Activated naive CD8-positive, alpha-beta T cell treated with anti-CD3 and anti-CD28 coated beads for 36 hours (primary cell): ENCODE data around the gene SOX6. TPM values are rescaled to one million over a fixed set of nuclear protein-coding genes. Genes with fewer than 3 reads are reported as not detected.

ENCODE experiments used
- DNase-seq: peaks from one replicate; pipeline ENCODE4 v3.0.0; 2021
- H3K27ac Mint-ChIP-seq: one replicate; pipeline ENCODE4 v1.8.0; 2022; ENCODE audit warnings: mild to moderate bottlenecking, moderate library complexity, mixed read lengths
- H3K27me3 Mint-ChIP-seq: one replicate; pipeline ENCODE4 v1.8.0; 2022; ENCODE audit warnings: mild to moderate bottlenecking, mixed read lengths
- H3K36me3 Mint-ChIP-seq: one replicate; pipeline ENCODE4 v1.8.0; 2021; ENCODE audit warnings: mild to moderate bottlenecking, mixed read lengths
- H3K4me1 Mint-ChIP-seq: one replicate; pipeline ENCODE4 v1.8.0; 2021; ENCODE audit warnings: mixed read lengths
- H3K4me3 Mint-ChIP-seq: one replicate; pipeline ENCODE4 v1.8.0; 2022; ENCODE audit warnings: mild to moderate bottlenecking, moderate library complexity, mixed read lengths
- H3K9me3 Mint-ChIP-seq: one replicate; pipeline ENCODE4 v1.8.0; 2022; ENCODE audit warnings: mixed read lengths
- total RNA-seq, 2 experiments: library from RNA; stranded (reverse); gene quantifications; one replicate each; pipeline ENCODE4 v1.2.3, GENCODE V29; 2021

Gene SOX6
- total RNA-seq, 2 experiments from 2014 or later: 0.04 TPM; not detected in 1

DNA sequence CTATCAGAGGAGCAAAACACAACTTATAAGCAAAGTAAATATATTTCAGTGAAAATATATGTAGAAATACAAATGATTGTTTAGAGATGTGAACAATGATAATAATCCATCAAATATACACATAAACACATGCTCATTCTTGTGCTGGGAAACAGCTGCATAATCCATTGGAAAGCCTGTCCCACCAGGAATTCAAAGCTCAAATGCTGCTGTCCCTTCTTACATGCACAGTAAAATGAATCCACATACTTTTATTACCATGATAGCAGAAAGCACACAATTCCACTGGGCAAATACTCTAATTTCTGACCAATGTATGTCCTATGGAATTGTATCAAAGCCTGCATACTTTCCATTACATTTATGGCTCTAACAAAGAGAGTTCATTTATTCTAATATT is 44.5 kb downstream of the SOX6 start:
- DNase-seq: no peak
- Mint-ChIP-seq H3K4me1 (no peaks in the 10 kb centered on the region), H3K27me3 (no peaks in the 10 kb centered on the region), H3K36me3 (no peaks in the 10 kb centered on the region), H3K4me3 (no peak overlapping the region), H3K9me3 (no peaks in the 10 kb centered on the region), H3K27ac (no peak overlapping the region)

DNA sequence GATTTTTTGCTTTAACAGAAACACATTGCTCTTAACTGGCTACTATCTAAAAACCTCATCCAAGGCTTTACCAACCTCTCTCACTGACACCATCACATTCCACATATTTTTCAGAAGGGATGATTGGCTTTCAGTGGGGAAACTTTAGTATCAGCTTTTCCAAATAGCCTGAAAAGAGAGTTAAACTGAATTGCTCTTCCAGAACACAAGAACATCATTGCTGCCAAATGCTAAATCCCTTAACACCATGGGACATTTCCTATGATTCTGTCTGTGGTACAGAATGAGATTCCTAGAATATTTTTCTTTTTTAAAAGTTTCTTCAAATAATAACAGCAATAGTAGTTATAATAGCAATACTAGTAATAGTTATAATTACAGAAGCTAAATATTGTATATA is 45.4 kb downstream of the SOX6 start:
- DNase-seq: no peak
- Mint-ChIP-seq H3K36me3 (no peaks in the 10 kb centered on the region), H3K4me3 (no peak overlapping the region), H3K27ac (no peak overlapping the region), H3K4me1 (no peaks in the 10 kb centered on the region), H3K9me3 (no peaks in the 10 kb centered on the region), H3K27me3 (no peaks in the 10 kb centered on the region)

DNA sequence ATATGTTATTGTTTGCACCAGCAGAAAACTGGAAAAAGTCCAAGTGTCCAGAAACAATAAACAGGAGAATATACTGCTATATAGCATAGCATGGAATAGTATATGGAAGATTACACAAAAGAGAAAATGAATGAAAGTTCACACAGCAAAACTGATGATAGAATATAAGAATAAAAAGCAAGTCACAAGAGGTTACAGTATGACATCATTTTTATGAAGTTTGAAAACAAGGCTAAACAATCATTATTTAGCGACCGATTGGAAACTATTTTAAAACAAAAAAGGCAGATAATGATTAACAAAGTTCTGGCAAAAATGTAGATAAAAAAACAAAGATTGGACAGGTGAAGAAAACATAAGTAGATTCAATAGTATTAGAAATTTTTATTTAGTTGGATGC is 47.1 kb downstream of the SOX6 start:
- Mint-ChIP-seq H3K9me3 (no peaks in the 10 kb centered on the region), H3K27me3 (no peaks in the 10 kb centered on the region), H3K4me3 (no peak overlapping the region), H3K4me1 (no peaks in the 10 kb centered on the region), H3K36me3 (no peaks in the 10 kb centered on the region), H3K27ac (no peak overlapping the region)
- no peak for DNase-seq

DNA sequence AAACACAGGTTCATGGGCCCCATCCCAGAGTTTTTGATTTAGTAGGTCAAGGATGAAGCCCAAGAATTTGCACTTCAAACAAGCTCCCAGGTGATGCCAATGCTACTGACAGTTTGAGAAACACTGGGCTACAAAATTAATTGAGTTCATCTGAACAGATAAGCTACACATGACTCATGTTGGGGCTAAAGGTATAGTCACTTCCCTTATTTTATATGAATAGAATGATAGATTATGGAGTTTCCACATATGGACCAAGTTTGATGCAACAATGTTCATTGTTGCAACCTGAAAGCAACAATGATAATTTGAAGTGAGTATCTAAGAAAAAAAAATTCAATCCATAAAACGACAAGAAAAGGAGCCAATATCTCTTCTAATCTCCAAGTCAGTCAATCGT is 54.9 kb downstream of the SOX6 start:
- H3K4me1 Mint-ChIP-seq: no peaks in the 10 kb centered on the region
- no peaks in the 10 kb centered on the region for H3K36me3 Mint-ChIP-seq
- H3K9me3 Mint-ChIP-seq: peaks cover 4% of the 10 kb centered on the region
- no peak overlapping the region for H3K27ac Mint-ChIP-seq
- H3K27me3 Mint-ChIP-seq: no peaks in the 10 kb centered on the region
- DNase-seq: no peak
- H3K4me3 Mint-ChIP-seq: no peak overlapping the region

DNA sequence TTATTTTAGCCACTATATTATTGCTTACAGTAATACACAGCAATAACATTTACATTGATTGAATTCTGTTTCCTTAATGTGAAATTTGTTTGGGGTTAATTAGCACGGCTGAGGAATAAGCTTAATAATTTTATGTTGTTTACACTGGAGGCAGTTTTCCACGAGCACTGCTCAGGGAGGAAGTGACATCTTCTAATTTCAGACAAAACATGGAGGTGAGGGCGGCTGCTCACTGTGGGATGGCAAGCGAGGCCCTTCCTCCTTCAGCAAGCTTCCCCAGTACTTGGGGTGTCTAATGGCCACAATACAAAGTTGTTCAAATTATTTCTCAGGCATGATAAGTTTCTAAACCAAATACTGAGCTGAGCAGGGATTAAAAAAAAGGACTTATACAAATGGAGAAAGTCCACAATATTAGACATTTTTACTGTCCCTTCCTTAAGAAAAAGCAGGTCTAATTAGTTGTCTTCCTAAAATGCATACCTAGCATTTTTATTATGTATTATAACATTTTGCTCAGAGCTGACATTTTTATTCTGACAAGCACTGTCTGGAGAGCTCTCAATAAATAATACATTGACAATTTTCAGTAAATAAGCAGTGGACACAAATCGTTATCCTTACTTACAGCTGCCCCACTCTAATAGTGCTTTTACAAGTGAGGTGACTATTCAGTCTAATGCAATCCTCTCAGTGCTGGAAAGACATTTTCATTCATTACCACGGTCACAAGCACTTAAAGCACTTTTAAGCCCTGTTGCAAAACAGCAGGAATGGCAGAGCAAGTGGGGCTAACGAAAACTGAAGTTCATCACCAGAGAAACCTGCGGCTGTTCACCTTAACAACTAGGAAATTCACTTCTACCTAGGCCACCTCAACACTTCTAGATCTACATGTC is 56.2 kb downstream of the SOX6 start:
- Mint-ChIP-seq H3K4me1 (no peaks in the 10 kb centered on the region), H3K4me3 (no peak overlapping the region), H3K27me3 (no peaks in the 10 kb centered on the region), H3K9me3 (peaks cover 4% of the 10 kb centered on the region), H3K36me3 (no peaks in the 10 kb centered on the region), H3K27ac (no peak overlapping the region)
- DNase-seq: no peak

DNA sequence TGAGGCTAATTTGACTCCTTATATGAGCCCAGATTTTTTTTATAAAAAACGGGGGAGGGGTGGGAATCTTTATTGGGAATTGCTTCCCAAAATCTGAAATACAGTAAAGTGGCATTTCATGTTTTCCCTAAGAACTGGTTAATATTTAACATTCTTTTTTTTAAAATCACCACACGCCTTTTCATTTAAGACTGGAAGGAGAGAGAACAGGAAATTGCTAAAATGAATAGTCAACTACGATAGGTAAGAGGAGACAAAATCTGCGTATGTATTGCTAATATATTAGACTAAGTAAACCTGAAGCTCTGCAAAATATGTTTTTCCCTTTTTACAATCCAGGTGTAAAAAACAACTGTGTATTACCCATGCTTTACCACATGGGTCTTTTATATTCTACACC is 57.0 kb downstream of the SOX6 start:
- H3K36me3 Mint-ChIP-seq: no peaks in the 10 kb centered on the region
- H3K4me3 Mint-ChIP-seq: no peak overlapping the region
- H3K9me3 Mint-ChIP-seq: peaks cover 4% of the 10 kb centered on the region
- H3K4me1 Mint-ChIP-seq: no peaks in the 10 kb centered on the region
- no peaks in the 10 kb centered on the region for H3K27me3 Mint-ChIP-seq
- no peak for DNase-seq
- no peak overlapping the region for H3K27ac Mint-ChIP-seq

DNA sequence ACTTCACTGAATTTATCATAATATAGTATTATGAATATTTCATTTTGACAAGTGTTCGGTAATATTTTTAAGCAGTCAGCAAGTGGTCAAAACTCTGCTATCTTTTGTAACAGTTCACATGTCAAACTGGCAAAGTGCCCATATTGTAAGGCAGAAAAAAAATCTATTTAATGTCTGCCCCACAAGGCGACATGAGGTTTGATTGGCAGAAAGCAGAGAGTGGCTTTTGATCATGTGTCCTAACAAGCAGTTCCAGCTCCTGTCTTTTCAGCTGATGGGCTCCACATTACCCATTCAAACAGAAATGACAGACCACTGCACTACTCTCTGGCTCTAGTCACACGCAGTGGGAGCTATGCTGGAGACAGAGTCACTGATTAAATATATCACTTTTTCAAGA is 59.0 kb downstream of the SOX6 start:
- Mint-ChIP-seq H3K9me3 (peaks cover 4% of the 10 kb centered on the region), H3K4me1 (no peaks in the 10 kb centered on the region), H3K27me3 (no peaks in the 10 kb centered on the region), H3K4me3 (no peak overlapping the region), H3K36me3 (no peaks in the 10 kb centered on the region), H3K27ac (no peak overlapping the region)
- DNase-seq: no peak

DNA sequence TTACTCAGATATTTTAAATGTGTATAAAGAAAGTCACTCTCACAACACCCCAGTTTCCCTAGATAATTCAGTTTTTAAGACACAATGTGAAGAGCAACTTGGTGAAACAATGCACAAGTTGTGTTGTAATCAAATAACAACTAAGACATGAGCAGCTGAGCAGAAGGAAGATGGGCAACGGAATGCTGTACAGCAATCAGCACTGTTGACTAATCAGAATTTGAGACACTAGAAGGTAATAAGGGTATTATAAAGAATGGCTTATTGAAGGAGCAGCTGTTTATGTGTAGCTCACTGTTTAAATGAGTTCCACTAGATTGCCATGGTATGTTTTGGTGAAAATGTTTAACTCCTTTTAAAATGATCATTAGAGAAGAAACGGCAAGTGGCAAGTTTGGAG is 60.1 kb downstream of the SOX6 start:
- no peaks in the 10 kb centered on the region for H3K4me1 Mint-ChIP-seq
- no peaks in the 10 kb centered on the region for H3K9me3 Mint-ChIP-seq
- no peaks in the 10 kb centered on the region for H3K36me3 Mint-ChIP-seq
- no peak overlapping the region for H3K27ac Mint-ChIP-seq
- no peak overlapping the region for H3K4me3 Mint-ChIP-seq
- H3K27me3 Mint-ChIP-seq: no peaks in the 10 kb centered on the region
- DNase-seq: no peak

DNA sequence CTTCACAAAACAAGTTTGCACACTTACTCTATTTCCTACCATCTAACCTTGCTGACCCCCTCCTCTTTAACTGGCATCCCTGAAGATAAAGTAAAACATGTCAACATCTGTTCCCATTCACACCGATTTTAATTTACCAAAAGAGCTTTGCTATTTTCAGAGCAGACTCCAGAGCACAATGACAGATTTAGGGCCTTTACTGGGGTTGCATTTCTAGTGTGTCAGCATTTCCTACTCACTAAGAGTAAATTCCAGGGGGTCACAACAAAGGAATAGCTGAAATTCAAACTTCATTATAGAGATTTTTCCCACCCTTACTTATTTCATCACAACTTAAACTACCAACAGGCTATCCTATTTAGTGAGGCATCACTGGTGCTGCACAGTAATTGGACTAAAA is 60.8 kb downstream of the SOX6 start:
- H3K27ac Mint-ChIP-seq: no peak overlapping the region

DNA sequence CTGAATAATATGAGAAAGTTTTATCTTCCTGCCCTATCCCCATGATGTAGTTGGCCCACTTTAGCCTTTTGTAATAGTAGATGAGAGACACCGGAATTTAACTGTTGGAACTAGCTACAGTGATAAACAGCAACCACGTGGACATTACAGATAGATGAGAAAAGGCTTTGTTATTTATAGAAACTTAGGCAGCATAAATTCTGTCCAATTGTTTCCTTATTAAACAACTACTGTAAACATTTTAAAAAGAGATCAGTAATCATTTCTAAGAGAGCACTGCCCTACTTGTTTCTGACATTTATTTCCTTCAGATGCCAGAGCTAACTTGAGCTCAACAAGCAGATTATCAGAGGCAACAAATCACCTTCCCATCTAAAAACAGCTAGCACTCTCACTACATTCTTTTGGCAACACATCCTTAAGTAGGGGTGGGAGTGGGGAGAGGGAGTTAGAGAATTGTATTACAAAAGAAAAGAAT is 63.1 kb downstream of the SOX6 start:
- Mint-ChIP-seq H3K27ac (no peak overlapping the region), H3K9me3 (no peaks in the 10 kb centered on the region), H3K27me3 (no peaks in the 10 kb centered on the region), H3K4me3 (no peak overlapping the region), H3K36me3 (no peaks in the 10 kb centered on the region), H3K4me1 (no peaks in the 10 kb centered on the region)
- no peak for DNase-seq

More for the DNA sequence above, 60.8 kb downstream of the SOX6 start:
- no peaks in the 10 kb centered on the region for H3K9me3 Mint-ChIP-seq
- H3K36me3 Mint-ChIP-seq: no peaks in the 10 kb centered on the region
- DNase-seq: no peak
- H3K27me3 Mint-ChIP-seq: no peaks in the 10 kb centered on the region
- no peaks in the 10 kb centered on the region for H3K4me1 Mint-ChIP-seq
- no peak overlapping the region for H3K4me3 Mint-ChIP-seq

DNA sequence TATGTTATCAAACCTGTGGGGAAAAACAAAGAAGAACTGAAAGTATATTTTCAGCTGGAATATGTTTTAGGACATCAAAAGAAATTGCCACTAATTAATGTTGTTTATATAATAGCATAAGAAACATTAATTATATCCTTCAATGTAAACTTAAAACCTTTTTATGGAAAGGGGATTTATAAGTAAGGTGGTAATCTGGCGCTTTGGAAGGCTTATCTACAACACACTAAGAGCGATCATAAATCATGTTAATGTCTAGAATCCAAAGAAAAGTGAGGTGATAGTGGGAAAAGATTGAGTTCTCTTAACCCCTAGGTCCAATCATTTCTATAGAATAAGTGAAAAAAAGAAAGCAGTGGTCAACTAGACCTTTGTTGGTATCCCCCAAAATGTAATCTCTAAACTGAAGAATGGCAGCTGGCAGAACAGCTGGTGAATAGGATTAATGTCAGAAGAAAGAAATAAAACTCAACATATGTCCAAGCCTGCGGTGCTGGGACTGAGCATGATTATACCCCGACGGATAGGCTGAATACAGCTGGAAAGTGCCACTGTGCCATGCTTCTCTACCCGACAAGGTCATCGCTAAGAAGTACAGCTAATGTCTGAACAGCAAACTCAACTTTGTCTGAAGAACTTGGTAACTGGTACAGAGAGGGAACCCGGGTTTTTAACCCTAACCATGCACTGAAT is 64.0 kb downstream of the SOX6 start:
- Mint-ChIP-seq H3K36me3 (no peaks in the 10 kb centered on the region), H3K27me3 (no peaks in the 10 kb centered on the region), H3K4me3 (no peak overlapping the region), H3K9me3 (no peaks in the 10 kb centered on the region), H3K4me1 (no peaks in the 10 kb centered on the region), H3K27ac (no peak overlapping the region)
- DNase-seq: no peak

DNA sequence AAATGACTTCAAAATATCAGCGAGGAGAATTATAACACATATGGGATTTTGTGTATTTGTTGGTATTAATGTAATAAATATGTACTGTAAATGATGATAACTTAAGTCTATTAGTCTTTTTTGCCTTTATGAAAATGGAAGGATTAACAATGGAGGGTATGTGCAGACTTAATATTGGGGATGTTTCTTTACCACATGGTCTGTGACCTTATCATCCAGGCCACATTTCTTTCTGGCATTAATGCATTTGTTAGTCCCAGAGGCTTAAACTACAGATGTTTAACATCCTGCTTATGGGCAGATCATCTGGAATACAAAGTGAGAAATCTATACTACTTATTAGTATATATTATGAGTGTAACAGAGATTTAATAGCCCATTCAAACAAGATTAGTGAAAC is 64.6 kb downstream of the SOX6 start:
- DNase-seq: no peak
- Mint-ChIP-seq H3K27ac (no peak overlapping the region), H3K27me3 (no peaks in the 10 kb centered on the region), H3K9me3 (no peaks in the 10 kb centered on the region), H3K36me3 (no peaks in the 10 kb centered on the region), H3K4me1 (no peaks in the 10 kb centered on the region), H3K4me3 (no peak overlapping the region)

DNA sequence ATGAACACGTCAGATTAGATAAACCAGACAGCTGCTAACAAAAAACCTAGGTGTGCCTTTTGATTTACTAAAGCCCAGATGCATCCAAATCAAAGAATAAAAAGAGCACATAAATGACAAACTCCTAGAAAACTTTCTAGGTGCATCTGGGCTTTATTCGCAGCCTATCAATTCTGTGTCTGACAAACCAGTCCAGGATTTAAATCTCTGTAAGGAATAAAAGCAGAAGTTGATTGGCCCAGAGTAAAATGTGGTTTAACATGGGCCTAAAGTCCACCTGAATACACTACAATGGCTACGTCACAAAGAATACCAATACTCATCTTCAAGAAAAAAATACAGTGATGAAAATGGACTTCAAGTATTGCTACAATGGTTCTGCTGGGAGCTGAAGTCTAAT is 66.8 kb downstream of the SOX6 start:
- DNase-seq: no peak
- H3K27ac Mint-ChIP-seq: no peak overlapping the region
- no peaks in the 10 kb centered on the region for H3K9me3 Mint-ChIP-seq
- H3K4me1 Mint-ChIP-seq: no peaks in the 10 kb centered on the region
- no peaks in the 10 kb centered on the region for H3K36me3 Mint-ChIP-seq
- H3K4me3 Mint-ChIP-seq: no peak overlapping the region
- H3K27me3 Mint-ChIP-seq: no peaks in the 10 kb centered on the region

DNA sequence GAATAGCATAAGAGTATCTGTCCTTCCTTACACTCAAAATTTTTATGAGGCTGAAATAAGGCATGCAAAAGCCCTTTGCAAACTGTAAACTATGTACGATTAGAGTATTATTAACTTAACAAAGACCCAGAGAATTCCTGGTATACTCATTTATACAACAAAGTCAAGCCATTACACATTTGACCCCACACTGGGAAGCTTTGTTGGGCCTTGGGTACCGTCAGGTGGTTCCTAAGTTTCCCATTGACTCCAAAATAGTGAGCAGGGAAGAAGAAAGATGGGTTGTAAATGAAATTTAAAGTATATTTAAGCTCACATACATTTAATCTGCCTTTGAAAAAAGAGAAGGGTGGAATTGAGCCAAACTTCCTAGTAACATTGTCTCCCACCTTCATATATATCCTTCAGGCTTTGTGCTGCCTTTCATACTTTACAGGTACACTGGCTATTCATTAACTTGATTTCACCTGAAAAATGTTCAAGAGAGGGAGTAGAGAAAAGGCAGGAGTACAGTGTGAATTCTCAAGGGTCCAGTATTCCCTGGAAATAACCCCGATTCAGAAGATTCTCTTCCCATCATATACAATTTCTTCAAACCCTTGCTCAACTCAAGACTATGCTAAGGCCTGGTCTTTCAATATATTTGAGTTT is 68.6 kb downstream of the SOX6 start:
- no peak overlapping the region for H3K4me3 Mint-ChIP-seq
- no peaks in the 10 kb centered on the region for H3K4me1 Mint-ChIP-seq
- H3K27ac Mint-ChIP-seq: no peak overlapping the region

DNA sequence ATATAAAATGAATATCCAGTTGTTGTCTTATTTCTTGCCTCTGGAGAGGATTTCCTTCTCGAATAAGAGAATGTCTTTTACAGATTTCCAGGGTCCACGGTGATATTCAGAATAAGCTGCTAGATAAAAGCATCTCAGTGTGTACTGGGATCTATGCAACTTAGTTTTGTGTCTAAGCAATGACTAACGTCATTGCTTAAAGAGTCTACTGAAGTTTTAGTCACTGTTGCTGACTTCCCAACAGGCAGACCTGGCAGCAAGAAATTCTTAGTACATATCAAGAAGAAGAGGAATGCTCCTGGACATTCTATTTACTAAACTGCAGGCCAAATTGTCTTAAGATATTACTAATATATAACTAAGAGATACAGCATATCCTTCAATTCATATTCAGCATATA is 70.3 kb downstream of the SOX6 start:
- H3K27me3 Mint-ChIP-seq: no peaks in the 10 kb centered on the region
- DNase-seq: no peak
- no peak overlapping the region for H3K27ac Mint-ChIP-seq
- H3K9me3 Mint-ChIP-seq: no peaks in the 10 kb centered on the region
- no peaks in the 10 kb centered on the region for H3K4me1 Mint-ChIP-seq
- H3K36me3 Mint-ChIP-seq: no peaks in the 10 kb centered on the region
- no peak overlapping the region for H3K4me3 Mint-ChIP-seq

More for the DNA sequence above, 68.6 kb downstream of the SOX6 start:
- Mint-ChIP-seq H3K27me3 (no peaks in the 10 kb centered on the region), H3K36me3 (no peaks in the 10 kb centered on the region), H3K9me3 (no peaks in the 10 kb centered on the region)
- no peak for DNase-seq
